ENCODE results near the gene CFAP20DC. TPM values are rescaled to one million over a fixed set of nuclear protein-coding genes. Genes with fewer than 3 reads are reported as not detected.

The CFAP20DC gene
- total and polyA plus RNA-seq, 2 of the 4 experiments (the other 2 are of a cell fraction): 1.2 to 1.6 TPM

- H3K36me3 ChIP-seq (ENCODE audit: control insufficient read depth, insufficient read depth, low read length): no peaks in the 10 kb centered on the region
- H2AK5ac ChIP-seq (ENCODE audit: low read depth, low read length): no peak overlapping the region
- no peak overlapping the region for H2BK15ac ChIP-seq (ENCODE audit: low read depth, low read length)
- WGBS, 2 experiments (ENCODE audit: extremely low coverage in 2 of 2, insufficient read length in 1 of 2): no CpG with 5 or more reads among the region's 2 CpGs
- no peak overlapping the region for H4K8ac ChIP-seq (ENCODE audit: low read depth in 2 of 2, low read length in 2 of 2)
- intact Hi-C loops (cut with micrococcal nuclease): no loop called here
- H2BK5ac ChIP-seq (ENCODE audit: low read depth, low read length, poor library complexity, severe bottlenecking): no peak overlapping the region
- DNase-seq: no peak
- H3K9ac ChIP-seq (ENCODE audit: low read depth, low read length): no peak overlapping the region
- TF ChIP-seq POLR2A (IDR thresholded peaks at IDR 0.05; ENCODE audit: low read depth, low read length) (no peak), BHLHE40 (IDR thresholded peaks at IDR 0.05; ENCODE audit: low read depth, low read length) (no peak), MAFK (IDR thresholded peaks at IDR 0.05; ENCODE audit: low read depth, low read length) (no peak), MXI1 (IDR thresholded peaks at IDR 0.05; ENCODE audit: borderline replicate concordance, low read depth, low read length) (no peak), ELK1 (IDR thresholded peaks at IDR 0.05; ENCODE audit: borderline replicate concordance, low read depth, low read length) (no peak), RFX5 (IDR thresholded peaks at IDR 0.05; ENCODE audit: low read depth, low read length) (no peak), RCOR1 (IDR thresholded peaks at IDR 0.05; ENCODE audit: insufficient replicate concordance, low read length) (no peak), CHD1 (IDR thresholded peaks at IDR 0.05; ENCODE audit: low read depth, low read length) (no peak), MAZ (IDR thresholded peaks at IDR 0.05; ENCODE audit: borderline replicate concordance, low read depth, low read length) (no peak), USF2 (IDR thresholded peaks at IDR 0.05; ENCODE audit: low read depth, low read length) (no peak), CEBPB (IDR thresholded peaks at IDR 0.05; ENCODE audit: low read depth, low read length) (no peak), SMC3 (IDR thresholded peaks at IDR 0.05; ENCODE audit: low read depth, low read length) (no peak), NFE2L2 (IDR thresholded peaks at IDR 0.05; ENCODE audit: low read depth, low read length) (no peak)
- no TSS peak for BruUV-seq (replicated peaks)
- no peak overlapping the region for H4K5ac ChIP-seq (ENCODE audit: low read depth, low read length)
- no peak overlapping the region for H2BK20ac ChIP-seq (ENCODE audit: low read depth, low read length)
- H3K4me1 ChIP-seq (ENCODE audit: control insufficient read depth, insufficient read depth, low read length): no peaks in the 10 kb centered on the region
- H3K9me1 ChIP-seq (ENCODE audit: insufficient read depth, low read length): no peaks in the 10 kb centered on the region
- no peak overlapping the region for H3K4me3 ChIP-seq (ENCODE audit: insufficient read depth, low read depth, low read length)
- H3K4ac ChIP-seq (ENCODE audit: low read depth, low read length): no peak overlapping the region
- no peak overlapping the region for H3K18ac ChIP-seq (ENCODE audit: low read depth, low read length)
- H4K20me1 ChIP-seq (ENCODE audit: insufficient read depth, low read length): no peaks in the 10 kb centered on the region
- H3K23ac ChIP-seq (ENCODE audit: low read depth, low read length): no peak overlapping the region
- ATAC-seq (ENCODE audit: low read depth): no peak
- no peak overlapping the region for H2AK9ac ChIP-seq (replicated peaks; ENCODE audit: low read depth, low read length, poor library complexity)
- no peak overlapping the region for H2BK120ac ChIP-seq (ENCODE audit: low read depth, low read length)
- CTCF ChIA-PET: no interaction called here
- no peak overlapping the region for H3K27ac ChIP-seq (ENCODE audit: insufficient read depth, low read length)
- POLR2A ChIA-PET (ENCODE audit: unreplicated experiment): no interaction called here
- no peak overlapping the region for H3K4me2 ChIP-seq (ENCODE audit: low read depth, low read length)
- no peak overlapping the region for H4K91ac ChIP-seq (ENCODE audit: insufficient read depth, low read depth, low read length)
- H3K79me1 ChIP-seq (ENCODE audit: low read depth in 1 of 2, low read length in 2 of 2): no peaks in the 10 kb centered on the region
- no peak overlapping the region for H2AFZ ChIP-seq (replicated peaks; ENCODE audit: low read length, poor library complexity)
- H3K27me3 ChIP-seq (ENCODE audit: control insufficient read depth, insufficient read depth, low read length): no peaks in the 10 kb centered on the region
- no peak overlapping the region for H3K56ac ChIP-seq (ENCODE audit: extremely low read depth, insufficient read depth, low read length)
- no peaks in the 10 kb centered on the region for H3K9me3 ChIP-seq (ENCODE audit: control insufficient read depth, insufficient read depth, low read length)
- in situ Hi-C loops (cut with MboI; ENCODE audit: low sequenced_read_pairs): no loop called here
- no peak overlapping the region for H3K14ac ChIP-seq (replicated peaks; ENCODE audit: low read depth, low read length)
- dilution Hi-C loops (cut with HindIII; ENCODE audit: low sequenced_read_pairs, unreplicated experiment): no loop called here
These were observed 266.0 kb downstream of the CFAP20DC start for GRCh38 chr3:58783845-58784244.
